Esophagus (tissue), 2 donors: ENCODE measurements around the gene SHANK2. TPM values are rescaled to one million over a fixed set of nuclear protein-coding genes. Genes with fewer than 3 reads are reported as not detected.
"Not testable (repeated sequence)": the region's sequence is repeated elsewhere in the genome, so short reads cannot be mapped to it uniquely, and the experiment has no call there.

Source experiments
- H3K27ac ChIP-seq, 2 donors: one replicate each; pipeline ENCODE4 v1.5.1; 2013; ENCODE audit warnings: low read depth in 2 of 2, mild to moderate bottlenecking in 2 of 2, inconsistent platforms in 1 of 2, low read length in 1 of 2, moderate library complexity in 1 of 2
- H3K27me3 ChIP-seq, 2 donors: one replicate each; pipeline ENCODE4 v1.6.1; 2013; ENCODE audit warnings: low read length in 2 of 2, control low read depth in 1 of 2, mild to moderate bottlenecking in 1 of 2; ENCODE audit not compliant: insufficient read depth in 2 of 2, control insufficient read depth in 1 of 2
- H3K36me3 ChIP-seq, 2 donors: one replicate each; pipeline ENCODE4 v1.6.1; 2013; ENCODE audit warnings: low read length in 1 of 2; ENCODE audit not compliant: control insufficient read depth in 2 of 2, insufficient read depth in 2 of 2
- H3K4me1 ChIP-seq, 2 donors: one replicate each; pipeline ENCODE4 v1.6.1; 2013; ENCODE audit warnings: low read length in 1 of 2; ENCODE audit not compliant: control insufficient read depth in 2 of 2, insufficient read depth in 2 of 2
- H3K4me3 ChIP-seq, 2 donors: one replicate each; pipeline ENCODE4 v1.5.1; 2013; ENCODE audit warnings: low read length in 2 of 2, mild to moderate bottlenecking in 2 of 2, low read depth in 1 of 2, moderate library complexity in 1 of 2
- H3K9me3 ChIP-seq, 2 donors: one replicate each; pipeline ENCODE4 v1.6.1; 2013; ENCODE audit warnings: mild to moderate bottlenecking in 2 of 2, low read depth in 1 of 2, low read length in 1 of 2, moderate library complexity in 1 of 2; ENCODE audit not compliant: control insufficient read depth in 2 of 2, insufficient read depth in 1 of 2
- WGBS, 2 donors: extraction: QIAGEN DNeasy Blood & Tissue Kit; methylation state at CpG; one replicate each; pipeline ENCODE4 v1.1.7; 2013; 5-methylcytosine and 5-hydroxymethylcytosine counted together
- polyA plus RNA-seq, 2 donors: library from polyadenylated mRNA; stranded (reverse); fragments of 200-250 nt; gene quantifications; one replicate each; pipeline ENCODE4 v1.2.3, GENCODE V29; 2013
- donor health status: healthy with polysubstance abuse.
- donor health status: Bipolar disorder and iron deficiency.

SHANK2 gene
- polyA plus RNA-seq, 2 donors: 0.84 to 4.4 TPM

DNA sequence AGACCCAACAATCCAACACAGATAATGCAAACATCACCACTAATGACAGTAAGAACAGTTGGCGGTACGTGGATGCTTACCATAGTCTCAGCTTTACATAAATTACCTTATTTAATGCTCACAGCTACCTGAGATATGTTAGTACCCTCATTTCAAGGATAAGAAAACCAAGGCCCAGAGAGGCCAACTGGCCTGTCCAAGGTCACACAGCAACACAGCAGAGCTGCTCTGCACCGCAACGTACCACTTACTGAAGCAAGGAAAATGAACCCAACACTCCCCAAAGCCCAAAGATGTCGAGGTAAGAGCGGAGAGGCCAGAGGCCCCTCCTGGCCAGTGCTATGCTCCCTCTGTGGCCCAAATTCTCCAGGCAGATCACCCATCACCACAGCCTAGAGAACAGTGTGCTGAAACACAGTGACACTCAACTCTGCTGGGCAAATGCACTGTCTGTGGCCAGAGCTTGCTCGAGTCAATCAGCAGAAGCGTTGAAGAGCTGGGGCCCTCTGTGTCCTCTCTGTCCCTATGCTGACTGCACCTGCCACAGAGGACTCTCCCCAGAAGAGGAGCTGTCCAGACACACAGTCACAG is 14.0 kb downstream of the SHANK2 start:
- 88 to 92% methylated on average over 8 of the region's 8 CpGs for WGBS, 2 donors
- H3K9me3 ChIP-seq: no peaks in the 10 kb centered on the region
- H3K27ac ChIP-seq: no peak overlapping the region
- no peaks in the 10 kb centered on the region for H3K4me1 ChIP-seq
- no peaks in the 10 kb centered on the region for H3K27me3 ChIP-seq
- no peak overlapping the region for H3K4me3 ChIP-seq
- H3K36me3 ChIP-seq: no peaks in the 10 kb centered on the region

DNA sequence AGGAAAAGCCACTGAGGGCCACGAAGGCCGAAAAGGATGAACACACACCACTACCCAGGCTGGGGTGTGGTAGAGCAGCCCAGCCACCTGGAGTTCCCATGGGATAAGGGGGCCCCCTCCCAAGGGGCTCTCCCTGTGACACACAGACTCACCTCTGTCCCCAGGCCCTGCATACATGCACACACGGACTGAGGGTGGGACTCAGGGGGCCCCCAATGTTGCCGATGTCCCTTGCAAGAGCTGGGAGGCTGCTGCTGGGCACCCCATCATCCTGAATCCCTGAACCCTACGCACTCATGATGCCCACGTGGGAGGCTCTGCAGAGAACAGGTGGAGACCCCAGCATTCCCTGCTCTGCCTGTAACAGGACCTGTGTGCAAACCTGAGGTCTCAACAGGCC is 14.5 kb downstream of the SHANK2 start:
- H3K27me3 ChIP-seq: no peaks in the 10 kb centered on the region
- H3K9me3 ChIP-seq: no peaks in the 10 kb centered on the region
- no peaks in the 10 kb centered on the region for H3K4me1 ChIP-seq
- H3K36me3 ChIP-seq: no peaks in the 10 kb centered on the region
- no peak overlapping the region for H3K27ac ChIP-seq
- H3K4me3 ChIP-seq: no peak overlapping the region
- 65 to 76% methylated on average over 6 of the region's 6 CpGs for WGBS, 2 donors

DNA sequence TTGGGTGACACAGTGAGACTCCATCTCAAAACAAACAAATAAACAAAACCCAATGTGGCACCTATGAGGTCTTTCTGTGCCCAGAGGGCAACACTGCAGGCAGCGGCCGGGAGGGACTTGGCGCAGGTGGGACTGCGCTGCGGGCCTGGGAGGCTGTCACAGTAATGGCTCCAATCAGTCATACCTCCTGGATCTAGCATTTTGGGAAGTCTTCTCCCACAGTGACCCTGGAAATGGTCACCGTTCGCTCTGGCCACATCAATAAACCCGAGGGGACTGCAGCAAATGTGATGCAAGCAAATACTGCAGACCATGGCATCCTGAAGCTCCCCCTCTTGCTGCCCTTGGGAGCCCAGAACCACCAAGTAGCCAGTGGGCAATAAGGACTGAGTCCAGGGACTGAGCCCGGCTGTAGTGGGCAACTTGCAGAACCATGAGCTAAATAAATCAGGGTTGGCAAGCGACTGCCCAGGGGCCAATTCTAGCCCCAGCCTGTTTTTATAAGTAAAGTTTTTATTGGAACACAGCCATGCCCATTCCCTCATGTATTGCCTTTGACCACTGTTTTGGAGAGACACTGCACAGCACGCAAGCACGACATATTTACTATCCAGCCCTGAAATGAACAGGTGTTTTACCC is 15.4 kb downstream of the SHANK2 start:
- Histone ChIP-seq H3K4me3 (no peak overlapping the region), H3K27ac (no peak overlapping the region), H3K4me1 (no peaks in the 10 kb centered on the region), H3K27me3 (no peaks in the 10 kb centered on the region), H3K36me3 (no peaks in the 10 kb centered on the region), H3K9me3 (no peaks in the 10 kb centered on the region)
- WGBS, 2 donors: 84 to 85% methylated on average over 12 of the region's 12 CpGs

DNA sequence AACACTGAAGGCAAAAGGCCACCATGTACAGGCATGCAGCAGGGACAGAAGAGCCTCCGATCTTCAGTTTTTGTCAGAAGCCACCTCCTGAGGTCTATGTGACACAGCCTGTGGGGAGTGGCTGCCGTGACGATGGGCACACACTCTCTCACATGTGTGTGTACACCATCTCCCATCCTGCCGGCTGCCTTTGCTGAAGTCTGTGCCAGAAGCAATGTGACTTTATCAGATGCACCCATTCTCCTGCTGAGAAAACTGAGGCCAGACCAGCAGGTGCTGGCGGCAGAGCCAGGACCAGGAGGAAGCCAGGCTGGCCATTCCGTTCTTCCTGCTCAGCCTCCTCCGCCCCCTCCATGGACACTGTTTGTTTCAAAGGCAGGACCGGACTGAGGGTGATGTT is 16.7 kb downstream of the SHANK2 start:
- H3K9me3 ChIP-seq: no peaks in the 10 kb centered on the region
- H3K27me3 ChIP-seq: no peaks in the 10 kb centered on the region
- no peaks in the 10 kb centered on the region for H3K36me3 ChIP-seq
- no peak overlapping the region for H3K27ac ChIP-seq
- 84 to 89% methylated on average over 8 of the region's 8 CpGs for WGBS, 2 donors
- H3K4me1 ChIP-seq: no peaks in the 10 kb centered on the region
- H3K4me3 ChIP-seq: no peak overlapping the region

DNA sequence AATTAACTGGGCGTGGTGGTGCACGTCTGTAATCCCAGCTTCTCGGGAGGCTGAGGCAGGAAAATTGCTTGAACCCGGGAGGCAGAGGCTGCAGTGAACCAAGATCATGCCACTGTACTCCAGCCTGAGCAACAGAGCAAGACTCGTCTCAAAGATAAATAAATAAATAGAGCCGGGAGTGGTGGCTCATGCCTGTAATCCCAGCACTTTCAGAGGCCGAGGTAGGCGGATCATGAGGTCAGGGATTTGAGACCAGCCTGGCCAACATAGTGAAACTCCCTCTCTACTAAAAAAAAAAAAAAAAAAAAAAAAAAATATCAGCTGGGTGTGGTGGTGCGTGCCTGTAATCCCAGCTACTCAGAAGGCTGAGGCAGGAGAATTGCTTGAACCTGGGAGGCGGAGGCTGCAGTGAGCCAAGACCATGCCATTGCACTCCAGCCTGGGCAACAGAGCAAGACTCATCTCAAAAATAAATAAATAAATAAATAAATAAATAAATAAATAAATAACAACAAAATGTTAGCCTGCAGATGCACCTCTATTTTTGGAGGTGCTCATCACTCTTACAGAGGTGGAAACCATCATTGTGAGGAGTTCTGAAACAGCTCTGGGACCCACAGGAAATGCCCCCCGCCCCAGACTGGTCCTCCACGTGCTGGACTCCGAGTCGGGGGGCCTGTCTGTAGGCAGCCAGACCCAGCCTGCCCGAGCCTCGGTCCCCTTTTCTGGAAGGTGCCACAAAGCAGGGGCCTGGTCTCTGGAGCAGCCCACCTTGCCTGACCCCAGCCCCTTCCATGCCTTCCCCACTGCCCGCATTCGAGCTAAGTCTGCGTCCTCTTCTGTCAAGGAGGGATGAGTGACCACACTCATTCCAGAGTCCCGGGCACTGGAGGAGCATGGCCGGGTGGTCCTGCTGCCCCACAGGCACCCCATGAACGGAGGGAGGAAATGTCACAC is 18.2 kb downstream of the SHANK2 start:
- not testable (repeated sequence) for H3K9me3 ChIP-seq, H3K4me1 ChIP-seq, H3K27me3 ChIP-seq, H3K27ac ChIP-seq, H3K36me3 ChIP-seq, H3K4me3 ChIP-seq
- 88 to 89% methylated on average over 21 to 22 of the region's 22 CpGs for WGBS, 2 donors

DNA sequence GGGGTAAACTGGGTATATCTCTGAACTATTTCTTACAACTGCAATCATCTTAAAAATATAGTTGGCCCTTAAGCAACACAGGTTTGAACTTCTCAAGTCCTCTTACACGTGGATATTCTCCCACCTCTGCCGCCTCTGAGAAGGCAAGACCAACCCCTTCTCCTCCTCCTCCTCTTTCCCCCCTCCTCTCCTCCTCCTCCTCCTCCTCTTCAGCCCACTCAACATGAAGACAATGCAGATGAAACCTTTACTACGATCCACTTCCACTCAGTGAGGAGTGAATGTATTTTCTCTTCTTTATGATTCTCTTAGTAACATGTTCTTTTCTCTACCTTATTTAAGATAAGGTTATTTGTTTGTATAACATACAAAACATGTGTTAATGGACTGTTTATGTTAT is 20.0 kb downstream of the SHANK2 start:
- no peaks in the 10 kb centered on the region for H3K27me3 ChIP-seq
- WGBS, 2 donors: 68 to 69% methylated on average over 3 of the region's 3 CpGs
- H3K4me3 ChIP-seq: no peak overlapping the region
- H3K9me3 ChIP-seq: no peaks in the 10 kb centered on the region
- no peaks in the 10 kb centered on the region for H3K36me3 ChIP-seq
- H3K27ac ChIP-seq: no peak overlapping the region
- H3K4me1 ChIP-seq: no peaks in the 10 kb centered on the region

DNA sequence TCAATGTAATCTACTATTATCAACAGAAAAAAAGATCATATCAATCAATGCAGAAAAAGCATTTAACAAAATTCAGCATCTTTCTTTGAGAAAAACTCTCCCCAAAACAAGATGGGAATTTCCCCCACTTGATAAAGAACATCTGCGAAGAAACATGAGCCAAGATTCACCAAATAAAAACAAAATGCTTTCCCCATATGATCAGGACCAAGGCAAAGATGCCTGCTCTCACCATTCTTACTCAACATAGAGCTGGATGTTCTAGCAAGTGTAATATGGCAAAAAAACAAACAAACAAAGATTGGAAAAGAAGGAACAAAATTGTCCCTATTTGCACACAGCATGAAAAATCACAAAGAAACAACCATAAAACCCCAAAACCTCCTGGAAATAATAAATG is 23.4 kb downstream of the SHANK2 start:
- Histone ChIP-seq H3K4me3 (no peak overlapping the region), H3K36me3 (no peaks in the 10 kb centered on the region), H3K4me1 (no peaks in the 10 kb centered on the region), H3K9me3 (peaks cover 0 to 9% of the 10 kb centered on the region in 2 donors), H3K27ac (no peak overlapping the region), H3K27me3 (no peaks in the 10 kb centered on the region)
- 75 to 89% methylated on average over 1 of the region's 1 CpG for WGBS, 2 donors

DNA sequence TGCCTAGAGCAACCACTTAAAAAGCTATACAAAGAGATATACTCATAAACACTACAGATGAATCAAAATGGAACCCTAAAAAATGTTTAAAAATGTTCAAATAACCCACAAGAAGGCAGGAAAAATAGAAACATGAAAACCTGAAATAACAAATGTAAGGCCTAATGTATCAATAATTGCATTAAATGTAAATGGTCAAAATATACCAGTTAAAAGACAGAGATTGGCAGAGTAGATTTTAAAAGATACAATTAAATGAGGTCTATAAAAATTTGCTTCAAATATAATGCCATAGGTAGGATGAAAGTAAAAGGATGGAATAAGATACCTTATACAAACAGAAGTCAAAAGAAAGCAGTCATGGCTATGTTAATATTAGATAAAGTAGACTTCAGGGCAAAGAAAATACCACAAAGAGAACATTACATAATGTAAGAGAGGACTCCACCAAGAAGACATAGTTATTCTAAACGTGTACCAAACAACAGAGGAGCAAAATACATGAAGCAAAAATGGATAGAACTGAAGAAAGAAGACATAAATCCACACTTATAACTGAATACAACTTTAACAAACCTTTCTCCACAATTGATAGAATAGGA is 25.2 kb downstream of the SHANK2 start:
- Histone ChIP-seq H3K4me1 (no peaks in the 10 kb centered on the region), H3K27me3 (no peaks in the 10 kb centered on the region), H3K9me3 (peaks cover 0 to 10% of the 10 kb centered on the region in 2 donors), H3K27ac (no peak overlapping the region), H3K36me3 (no peaks in the 10 kb centered on the region), H3K4me3 (no peak overlapping the region)
- WGBS, 2 donors: 30 to 41% methylated on average over 1 of the region's 1 CpG
